GM19397 (cell line): ENCODE measurements around the gene PBX4.
"Not testable (repeated sequence)": the region's sequence is repeated elsewhere in the genome, so short reads cannot be mapped to it uniquely, and the experiment has no call there.

Experiments used
- ATAC-seq: cut with Tn5 transposase; IDR thresholded peaks from one replicate; pipeline ENCODE4 v1.9.1; 2021; ENCODE audit warnings: mild to moderate bottlenecking, moderate library complexity; ENCODE audit not compliant: unreplicated experiment

The PBX4 gene, protein sequence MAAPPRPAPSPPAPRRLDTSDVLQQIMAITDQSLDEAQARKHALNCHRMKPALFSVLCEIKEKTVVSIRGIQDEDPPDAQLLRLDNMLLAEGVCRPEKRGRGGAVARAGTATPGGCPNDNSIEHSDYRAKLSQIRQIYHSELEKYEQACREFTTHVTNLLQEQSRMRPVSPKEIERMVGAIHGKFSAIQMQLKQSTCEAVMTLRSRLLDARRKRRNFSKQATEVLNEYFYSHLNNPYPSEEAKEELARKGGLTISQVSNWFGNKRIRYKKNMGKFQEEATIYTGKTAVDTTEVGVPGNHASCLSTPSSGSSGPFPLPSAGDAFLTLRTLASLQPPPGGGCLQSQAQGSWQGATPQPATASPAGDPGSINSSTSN

GRCh38 chr19:19618219-19619051, at the start of gene PBX4:
Gene PBX4, minus strand, starts transcription at chr19:19618687. Its CDS starts 58 bp downstream, at chr19:19618629.
- peak; percentile 96 for ATAC-seq

GRCh38 chr19:19665420-19665948, 47.0 kb upstream of the PBX4 start:
- not testable (repeated sequence) for ATAC-seq

- ATAC-seq, result peak; percentile 80
These were observed 45.0 kb upstream of the PBX4 start, which contains the start of gene ATP13A1 for GRCh38 chr19:19663256-19664120. Gene ATP13A1, minus strand, starts transcription at chr19:19663676. Its CDS starts 10 bp downstream, at chr19:19663666.

GRCh38 chr19:19662871-19663255, 44.4 kb upstream of the PBX4 start:
- no peak for ATAC-seq

DNA sequence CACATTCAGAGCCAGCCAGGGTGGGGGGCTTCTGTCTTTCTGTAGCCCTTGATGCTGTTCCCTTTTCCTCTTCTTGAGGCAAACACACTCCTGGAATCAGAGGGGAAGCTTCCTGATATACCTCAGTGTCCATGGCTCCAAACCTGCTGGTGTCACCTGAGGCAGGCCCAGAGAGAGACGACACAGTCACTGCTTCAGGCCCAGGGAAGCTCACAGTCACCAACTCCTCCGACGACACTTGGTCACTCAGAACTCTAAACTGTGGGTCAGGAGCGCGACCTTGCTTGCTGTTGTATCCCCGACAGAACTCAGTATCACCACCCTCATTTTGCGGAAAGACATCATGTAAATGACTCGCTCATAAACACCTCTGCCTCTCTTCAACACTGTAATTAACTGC, 43.9 kb upstream of the PBX4 start:
- no peak for ATAC-seq

GRCh38 chr19:19661675-19662251, 43.3 kb upstream of the PBX4 start:
- ATAC-seq, result no peak

DNA sequence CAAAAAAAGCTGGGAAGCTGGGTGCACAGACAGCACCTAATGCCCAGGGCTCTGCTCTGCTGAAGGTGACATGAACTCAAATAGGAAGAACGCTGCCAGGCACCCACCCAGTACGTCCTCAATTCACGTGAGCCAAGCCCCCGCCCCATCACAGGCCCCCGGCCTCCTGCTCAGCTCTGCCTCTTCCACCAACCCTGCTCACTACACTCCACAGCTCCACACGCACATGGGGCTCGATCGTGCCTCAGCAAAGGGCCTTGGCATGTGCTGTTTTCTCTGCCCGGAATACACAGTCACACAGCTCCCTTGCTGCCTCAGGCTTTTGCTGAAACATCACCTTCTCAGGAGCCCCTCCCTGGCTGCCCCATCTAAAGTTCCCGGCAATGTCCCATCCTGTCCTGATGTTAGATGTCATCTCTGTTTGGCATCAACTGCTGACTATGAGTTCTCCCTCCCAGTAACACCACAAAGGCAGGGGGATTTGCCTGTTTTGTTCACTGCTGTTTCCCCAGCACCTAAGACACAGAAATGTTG, 42.7 kb upstream of the PBX4 start:
- ATAC-seq, result no peak

DNA sequence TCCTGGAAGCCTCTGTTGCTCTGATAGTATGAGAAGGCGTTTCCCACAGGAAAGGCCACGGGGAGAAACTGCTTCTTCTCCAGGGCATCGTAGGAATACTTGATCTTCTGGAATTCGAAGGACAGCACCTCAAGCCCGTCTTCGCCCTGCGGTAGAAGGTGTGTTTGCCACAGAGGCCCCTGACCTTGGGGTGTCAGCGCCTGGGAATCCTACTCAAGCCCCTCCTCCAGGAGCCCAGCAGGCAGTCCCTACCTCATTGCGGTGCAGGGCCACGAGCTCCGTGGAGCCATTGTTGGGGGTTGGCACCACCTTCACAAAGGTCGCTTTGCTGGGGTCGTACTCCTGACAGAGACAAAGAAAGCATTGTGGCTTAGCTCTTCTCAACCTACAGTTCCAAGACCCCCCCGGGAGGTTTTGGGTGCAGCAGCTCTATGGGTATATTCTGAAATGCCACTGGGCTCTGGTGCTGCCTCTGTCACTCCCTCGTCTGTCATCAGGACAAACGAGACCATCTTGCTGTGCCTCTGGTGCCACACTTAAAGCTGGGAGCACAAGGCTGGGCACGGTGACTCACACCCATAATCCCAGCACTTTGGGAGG, 41.3 kb upstream of the PBX4 start:
- ATAC-seq, result no peak

DNA sequence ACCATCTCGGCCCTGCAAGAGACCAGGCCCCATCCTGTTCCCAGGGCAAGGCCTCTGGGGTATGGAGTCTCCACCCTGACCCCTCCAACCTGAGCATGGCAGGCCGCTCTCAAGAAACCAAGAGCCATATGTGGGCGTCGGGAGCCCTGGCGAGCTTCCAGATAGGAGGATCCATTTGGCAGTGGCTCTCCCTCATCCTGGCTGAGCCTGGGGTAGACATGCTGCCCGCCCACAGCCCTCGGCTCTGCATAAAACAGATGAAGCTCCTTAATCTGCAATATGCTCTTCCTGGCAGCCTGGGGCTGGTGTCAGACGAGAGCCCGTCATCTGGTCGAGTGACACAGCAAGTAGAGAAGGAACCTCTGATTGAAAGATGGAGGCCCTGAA, 38.9 kb upstream of the PBX4 start:
- no peak for ATAC-seq

- ATAC-seq, result no peak
These were observed 38.2 kb upstream of the PBX4 start for GRCh38 chr19:19656451-19657396.

GRCh38 chr19:19655641-19656343, 37.3 kb upstream of the PBX4 start:
- ATAC-seq, result no peak

- ATAC-seq, result no peak
These were observed 36.6 kb upstream of the PBX4 start for GRCh38 chr19:19655051-19655594.

- no peak for ATAC-seq
These were observed 36.0 kb upstream of the PBX4 start for GRCh38 chr19:19654441-19654840.

DNA sequence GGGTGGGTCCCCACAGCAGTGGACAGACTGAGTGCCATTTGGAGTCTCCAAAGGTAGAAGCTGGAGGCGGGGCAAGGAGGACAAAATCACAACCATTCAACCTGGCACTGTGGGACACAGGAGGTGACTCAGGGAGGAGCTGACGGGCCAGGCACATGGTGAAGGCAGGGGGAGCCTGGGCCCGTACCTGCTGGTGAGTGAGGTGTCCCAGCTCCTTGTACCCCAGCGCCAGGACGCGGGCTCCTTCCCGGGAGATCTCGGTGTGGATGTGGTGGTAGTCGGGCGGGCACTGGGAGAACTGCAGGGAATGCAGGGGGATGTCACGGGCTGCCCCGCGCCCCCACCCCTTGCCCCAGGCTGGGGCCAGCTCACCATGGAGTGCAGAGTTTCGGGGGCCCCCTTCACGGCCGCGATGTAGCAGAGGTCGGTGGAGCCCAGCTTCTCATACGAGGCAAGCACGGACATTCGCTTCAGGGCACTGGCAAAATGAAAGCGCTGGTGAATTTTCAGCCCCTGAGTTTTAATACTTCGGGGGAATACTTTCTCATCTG, 35.2 kb upstream of the PBX4 start:
- no peak for ATAC-seq

- ATAC-seq, result no peak
These were observed 34.2 kb upstream of the PBX4 start for GRCh38 chr19:19652482-19653295.

- ATAC-seq, result no peak
These were observed 32.6 kb upstream of the PBX4 start for GRCh38 chr19:19651076-19651475.

DNA sequence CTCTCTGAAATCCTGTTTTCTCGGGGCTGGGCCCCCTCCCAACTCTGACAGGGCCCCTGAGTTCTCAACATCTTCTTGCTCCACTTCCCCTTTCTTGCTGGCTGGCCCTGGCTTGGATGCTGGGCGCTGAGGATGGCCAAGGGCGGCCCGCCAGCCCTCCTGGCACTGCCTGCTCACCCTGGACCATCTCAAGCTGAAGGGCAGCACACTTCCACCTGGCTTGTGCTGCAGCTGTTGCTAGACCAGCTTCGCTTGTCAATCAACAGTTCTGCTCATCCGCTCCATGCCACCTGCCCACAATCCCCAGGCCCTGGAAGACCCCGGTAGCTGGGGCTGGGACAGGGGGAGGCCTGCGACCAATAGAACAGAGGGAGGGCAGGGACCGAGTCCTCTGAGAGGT, 31.8 kb upstream of the PBX4 start:
- ATAC-seq, result no peak
